22Rv1 (cell line): Measurements from ENCODE around the gene MAG.

Source experiments
- H3K27ac ChIP-seq: fragments of 450-650 bp; 2 replicates; pipeline ENCODE4 v1.5.1; 2017
- CTCF ChIP-seq: fragments of 450-650 bp; IDR thresholded peaks from 2 replicates; pipeline ENCODE4 v1.5.1; 2017; ENCODE audit warnings: mild to moderate bottlenecking
- ZFX ChIP-seq: fragments of 450-650 bp; IDR thresholded peaks from 2 replicates; pipeline ENCODE4 v1.6.1; 2017; ENCODE audit warnings: antibody characterized with exemption, borderline replicate concordance

Gene MAG

DNA sequence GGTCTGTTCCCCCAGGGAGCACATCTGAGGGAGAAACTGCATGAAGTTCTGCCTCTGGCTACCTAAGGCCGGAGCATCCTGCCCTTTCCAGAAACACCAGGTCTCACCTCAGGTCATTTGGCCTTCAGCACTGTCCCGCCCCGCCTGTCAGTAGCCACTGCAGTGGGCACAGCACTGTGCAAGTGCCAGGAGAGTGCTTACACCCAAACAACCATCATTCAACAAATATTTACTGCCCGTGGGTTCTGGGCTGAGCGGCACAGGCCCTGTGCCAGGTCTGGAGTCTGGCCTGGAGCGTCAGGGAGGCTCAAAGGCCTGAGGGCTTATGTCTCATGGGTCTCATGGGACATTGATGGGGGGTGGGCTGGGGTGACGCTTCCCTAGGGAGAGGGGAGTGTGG is 20.4 kb upstream of the MAG start:
- no peak for TF ChIP-seq CTCF
- TF ChIP-seq ZFX: no peak
- H3K27ac ChIP-seq: no peak overlapping the region

DNA sequence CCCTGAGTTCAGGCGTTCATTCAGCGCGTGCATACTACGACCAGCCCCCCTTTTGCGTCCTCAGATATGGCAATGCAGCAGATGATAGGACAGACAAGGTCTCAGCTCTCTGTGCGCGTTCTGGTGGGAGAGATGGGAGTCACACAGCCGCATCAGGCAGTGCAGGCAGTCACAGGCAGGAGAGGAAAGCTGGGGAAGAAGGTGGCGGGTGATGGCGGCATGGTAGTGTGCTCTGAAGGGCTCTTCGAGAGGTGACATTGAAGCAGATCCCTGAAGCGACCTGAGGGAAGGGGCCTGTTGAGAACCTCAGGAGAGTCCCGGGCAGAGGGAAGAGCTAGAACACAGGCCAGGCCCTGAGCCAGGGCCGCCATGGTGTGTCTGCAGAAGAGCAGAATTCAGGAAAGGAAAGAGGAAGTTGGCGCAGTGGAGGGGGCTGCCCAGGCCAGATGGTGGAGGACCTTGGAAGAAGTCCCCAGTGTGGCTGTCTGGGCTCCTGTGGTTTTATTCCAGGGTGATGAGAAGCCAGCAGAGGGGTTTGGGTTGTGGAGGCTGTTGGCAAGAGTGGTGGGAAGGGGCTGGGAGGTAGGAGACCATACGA is 19.7 kb upstream of the MAG start:
- TF ChIP-seq ZFX (no peak), CTCF (no peak)
- H3K27ac ChIP-seq: no peak overlapping the region

DNA sequence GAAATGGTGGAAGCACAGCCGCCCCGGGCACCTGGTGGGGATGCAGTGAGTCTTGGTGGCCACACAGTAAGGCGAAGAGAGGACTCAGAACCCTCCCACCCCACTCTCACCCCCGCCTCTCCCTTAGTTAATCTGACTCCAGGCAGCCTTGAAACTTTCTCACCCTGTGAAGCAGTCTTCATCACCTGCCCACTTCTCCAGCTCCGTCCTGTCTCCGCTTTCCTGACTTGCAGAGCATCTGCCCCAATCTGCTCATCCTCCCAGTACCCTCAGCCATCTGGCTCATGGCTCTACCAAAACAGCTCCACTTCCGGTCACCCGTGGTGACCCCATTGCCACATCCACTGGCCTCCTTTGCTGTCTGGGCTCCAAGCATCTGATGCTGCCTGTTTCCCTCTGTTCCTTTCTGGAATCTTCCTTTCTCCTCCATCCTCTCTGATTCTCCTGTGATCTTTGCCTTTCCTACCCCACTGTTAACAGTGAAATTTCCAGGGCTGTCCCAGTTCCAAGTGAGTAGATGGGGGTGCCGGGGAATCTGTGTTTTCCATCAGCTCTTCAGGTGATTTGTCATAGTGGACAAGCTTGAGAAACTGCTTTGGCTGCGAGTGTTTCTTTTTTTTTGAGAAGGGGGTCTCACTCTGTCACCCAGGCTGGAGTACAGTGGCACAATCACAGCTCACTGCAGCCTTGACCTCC is 18.9 kb upstream of the MAG start:
- TF ChIP-seq CTCF (no peak), ZFX (no peak)
- H3K27ac ChIP-seq: no peak overlapping the region

DNA sequence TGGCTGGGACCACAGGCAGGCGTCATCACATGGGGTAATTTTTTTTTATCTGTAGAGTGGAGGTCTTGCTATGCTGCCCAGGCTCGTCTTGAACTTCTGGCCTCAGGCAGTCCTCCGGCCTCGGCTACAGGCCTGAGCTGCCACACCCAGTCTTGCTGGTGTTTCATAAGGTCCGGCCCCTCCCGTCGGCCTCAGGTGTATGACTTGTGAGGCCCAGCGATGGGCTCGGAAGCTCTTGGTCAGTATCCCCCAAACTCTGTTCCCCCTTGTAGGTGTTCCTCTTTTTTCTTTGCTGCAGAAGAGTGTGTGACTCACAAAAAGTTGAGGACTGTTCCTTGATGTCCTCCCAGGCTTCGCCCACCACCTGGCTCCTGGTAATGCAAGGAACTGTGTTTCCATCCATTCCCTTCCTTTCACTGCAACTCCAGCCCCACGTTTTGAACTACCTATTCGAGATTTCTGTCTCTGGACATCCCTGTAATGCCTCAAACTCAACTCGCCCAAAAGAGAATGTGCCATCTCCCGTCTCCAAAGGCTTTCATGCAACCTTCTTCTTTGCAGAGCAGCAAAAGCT is 18.2 kb upstream of the MAG start:
- TF ChIP-seq CTCF: no peak
- no peak for TF ChIP-seq ZFX
- H3K27ac ChIP-seq: no peak overlapping the region

DNA sequence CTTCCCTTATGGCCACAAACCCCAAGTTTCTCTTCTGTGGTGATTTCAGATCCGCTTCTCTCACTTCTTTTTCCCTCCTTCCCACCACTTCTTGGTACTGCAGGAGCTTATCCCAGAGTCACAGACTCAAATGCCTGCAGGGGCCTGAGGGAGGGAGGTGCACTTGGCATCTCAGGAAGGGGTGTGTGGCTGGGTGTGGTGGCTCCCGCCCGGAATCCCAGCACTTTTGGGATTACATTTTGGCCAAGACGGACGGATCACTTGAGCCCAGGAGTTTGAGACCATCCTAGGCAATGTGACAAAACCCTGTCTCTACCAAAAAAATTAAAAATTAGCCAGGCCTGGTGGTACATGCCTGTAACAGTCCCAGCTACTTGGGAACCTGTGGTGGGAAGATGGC is 17.6 kb upstream of the MAG start:
- TF ChIP-seq CTCF (no peak), ZFX (no peak)
- no peak overlapping the region for H3K27ac ChIP-seq

DNA sequence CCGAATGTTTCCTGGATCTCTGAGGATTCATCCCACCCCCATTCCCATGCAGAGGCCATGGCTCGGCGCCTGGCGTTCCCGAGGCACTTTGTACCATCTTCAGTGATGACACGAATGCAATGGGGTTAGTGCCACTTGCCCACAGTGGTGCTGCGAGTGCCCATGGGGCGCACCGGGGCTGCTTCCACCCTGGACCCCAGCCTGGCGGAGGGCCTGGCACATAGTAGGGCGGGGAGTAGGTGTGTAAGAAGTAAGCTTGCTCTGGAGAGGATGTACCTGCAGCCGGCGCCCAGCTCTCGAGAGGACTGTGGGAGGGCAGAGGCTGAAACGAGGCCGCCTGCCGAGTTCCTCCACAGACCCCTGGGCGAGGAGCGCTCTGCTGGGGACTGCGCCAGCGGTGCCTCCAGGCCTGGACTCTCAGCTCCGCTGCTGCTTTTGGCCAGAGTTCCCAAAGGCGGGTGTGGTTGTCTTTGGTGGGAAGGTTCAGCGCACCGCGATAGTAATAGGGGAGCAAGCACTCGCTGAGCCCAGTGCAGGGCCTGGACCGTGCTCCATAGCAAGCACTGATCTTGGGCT is 15.2 kb upstream of the MAG start:
- TF ChIP-seq ZFX (no peak), CTCF (no peak)
- H3K27ac ChIP-seq: no peak overlapping the region

DNA sequence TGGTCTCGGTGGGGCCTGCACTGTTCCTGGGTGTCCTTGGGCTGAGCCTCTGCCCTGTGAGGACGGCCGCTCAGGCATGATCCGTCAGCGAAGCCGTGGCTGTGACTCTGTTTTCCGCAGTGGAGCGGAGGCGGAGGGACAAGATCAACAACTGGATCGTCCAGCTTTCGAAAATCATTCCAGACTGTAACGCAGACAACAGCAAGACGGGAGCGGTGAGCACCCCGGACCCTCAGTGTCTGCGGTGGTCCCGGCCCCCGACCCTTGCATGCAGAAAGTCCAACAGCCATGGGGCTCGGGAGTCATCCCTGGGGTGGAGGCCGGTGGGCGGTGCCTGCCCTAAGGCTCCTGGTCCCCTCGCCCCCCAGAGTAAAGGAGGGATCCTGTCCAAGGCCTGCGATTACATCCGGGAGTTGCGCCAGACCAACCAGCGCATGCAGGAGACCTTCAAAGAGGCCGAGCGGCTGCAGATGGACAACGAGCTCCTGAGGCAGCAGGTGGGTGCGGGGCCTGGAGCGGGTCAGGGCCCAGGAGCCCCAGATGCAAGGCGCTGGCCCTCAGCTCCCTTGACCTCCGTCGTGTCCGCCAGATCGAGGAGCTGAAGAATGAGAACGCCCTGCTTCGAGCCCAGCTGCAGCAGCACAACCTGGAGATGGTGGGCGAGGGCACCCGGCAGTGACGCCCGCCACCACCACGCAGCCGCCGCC is 13.2 kb upstream of the MAG start:
- no peak overlapping the region for H3K27ac ChIP-seq

More for the DNA sequence above, 13.2 kb upstream of the MAG start:
- TF ChIP-seq CTCF (no peak), ZFX (no peak)
